ENCODE results near the gene ADAMTS10. TPM values are rescaled to one million over a fixed set of nuclear protein-coding genes. Genes with fewer than 3 reads are reported as not detected.

Gene ADAMTS10
- total RNA-seq, 1 donor from 2014 or later = 58.7 TPM

- no peak for DNase-seq (ENCODE audit: low spot score)
- no peaks in the 10 kb centered on the region for H3K9me3 Mint-ChIP-seq (ENCODE audit: unreplicated experiment)
- no peak overlapping the region for H3K27ac Mint-ChIP-seq (ENCODE audit: unreplicated experiment)
- peaks cover 13% of the 10 kb centered on the region for H3K36me3 Mint-ChIP-seq (ENCODE audit: low read depth, unreplicated experiment)
- TF ChIP-seq CTCF (IDR thresholded peaks at IDR 0.05; ENCODE audit: unreplicated experiment) = no peak
- no peak overlapping the region for H3K4me3 Mint-ChIP-seq (ENCODE audit: unreplicated experiment)
- no peaks in the 10 kb centered on the region for H3K4me1 Mint-ChIP-seq (ENCODE audit: unreplicated experiment)
- peaks cover 3% of the 10 kb centered on the region for H3K27me3 Mint-ChIP-seq (ENCODE audit: unreplicated experiment)
Measured at GRCh38 chr19:8544168-8544567, 66.3 kb downstream of the ADAMTS10 start.

GRCh38 chr19:8539621-8540149 is 70.8 kb downstream of the ADAMTS10 start:
- Mint-ChIP-seq H3K27me3 (ENCODE audit: unreplicated experiment) (peaks cover 4% of the 10 kb centered on the region), H3K4me1 (ENCODE audit: unreplicated experiment) (no peaks in the 10 kb centered on the region), H3K36me3 (ENCODE audit: low read depth, unreplicated experiment) (peaks cover 4% of the 10 kb centered on the region), H3K27ac (ENCODE audit: unreplicated experiment) (no peak overlapping the region), H3K9me3 (ENCODE audit: unreplicated experiment) (no peaks in the 10 kb centered on the region), H3K4me3 (ENCODE audit: unreplicated experiment) (no peak overlapping the region)
- TF ChIP-seq CTCF (IDR thresholded peaks at IDR 0.05; ENCODE audit: unreplicated experiment) = no peak
- DNase-seq (ENCODE audit: low spot score) = no peak

GRCh38 chr19:8537099-8537498 is 73.4 kb downstream of the ADAMTS10 start:
- Mint-ChIP-seq H3K9me3 (ENCODE audit: unreplicated experiment) (no peaks in the 10 kb centered on the region), H3K4me1 (ENCODE audit: unreplicated experiment) (no peaks in the 10 kb centered on the region), H3K27me3 (ENCODE audit: unreplicated experiment) (peaks cover 4% of the 10 kb centered on the region), H3K36me3 (ENCODE audit: low read depth, unreplicated experiment) (no peaks in the 10 kb centered on the region), H3K27ac (ENCODE audit: unreplicated experiment) (no peak overlapping the region), H3K4me3 (ENCODE audit: unreplicated experiment) (no peak overlapping the region)
- TF ChIP-seq CTCF (IDR thresholded peaks at IDR 0.05; ENCODE audit: unreplicated experiment) = no peak
- DNase-seq (ENCODE audit: low spot score) = no peak

- Mint-ChIP-seq H3K9me3 (ENCODE audit: unreplicated experiment) (no peaks in the 10 kb centered on the region), H3K27ac (ENCODE audit: unreplicated experiment) (no peak overlapping the region), H3K27me3 (ENCODE audit: unreplicated experiment) (peaks cover 4% of the 10 kb centered on the region), H3K36me3 (ENCODE audit: low read depth, unreplicated experiment) (no peaks in the 10 kb centered on the region), H3K4me3 (ENCODE audit: unreplicated experiment) (no peak overlapping the region), H3K4me1 (ENCODE audit: unreplicated experiment) (no peaks in the 10 kb centered on the region)
- TF ChIP-seq CTCF (IDR thresholded peaks at IDR 0.05; ENCODE audit: unreplicated experiment) = no peak
- no peak for DNase-seq (ENCODE audit: low spot score)
Measured at GRCh38 chr19:8536282-8536681, 74.2 kb downstream of the ADAMTS10 start.

- H3K4me3 Mint-ChIP-seq (ENCODE audit: unreplicated experiment) = no peak overlapping the region
- H3K36me3 Mint-ChIP-seq (ENCODE audit: low read depth, unreplicated experiment) = peaks cover 13% of the 10 kb centered on the region
- DNase-seq (ENCODE audit: low spot score) = no peak
- TF ChIP-seq CTCF (IDR thresholded peaks at IDR 0.05; ENCODE audit: unreplicated experiment) = no peak
- peaks cover 2% of the 10 kb centered on the region for H3K4me1 Mint-ChIP-seq (ENCODE audit: unreplicated experiment)
- no peaks in the 10 kb centered on the region for H3K9me3 Mint-ChIP-seq (ENCODE audit: unreplicated experiment)
- H3K27ac Mint-ChIP-seq (ENCODE audit: unreplicated experiment) = no peak overlapping the region
- peaks cover 4% of the 10 kb centered on the region for H3K27me3 Mint-ChIP-seq (ENCODE audit: unreplicated experiment)
Measured at GRCh38 chr19:8532225-8532624, 78.3 kb downstream of the ADAMTS10 start.
